Neural progenitor cell (in vitro differentiated cells): ENCODE results near the gene CD22. TPM values are rescaled to one million over a fixed set of nuclear protein-coding genes. Genes with fewer than 3 reads are reported as not detected.

Source experiments
- DNase-seq: peaks from one replicate; pipeline ENCODE4 v3.0.0-alpha.2; 2016; ENCODE audit warnings: low spot score
- H2AFZ ChIP-seq: fragments of 200-600 bp; sonication (generic); replicated peaks from 2 replicates; pipeline ENCODE4 v1.6.1; 2016; ENCODE audit warnings: antibody characterized with exemption
- H3F3A ChIP-seq: fragments of 200-600 bp; sonication (generic); 2 replicates; pipeline ENCODE4 v1.6.1; 2016; ENCODE audit warnings: antibody characterized with exemption, low read depth
- H3K27ac ChIP-seq: fragments of 200-600 bp; sonication (generic); 2 replicates; pipeline ENCODE4 v1.5.1; 2016; ENCODE audit warnings: mild to moderate bottlenecking
- H3K27me3 ChIP-seq: fragments of 200-600 bp; sonication (generic); 2 replicates; pipeline ENCODE4 v1.6.1; 2016; ENCODE audit warnings: mild to moderate bottlenecking, moderate library complexity
- H3K36me3 ChIP-seq: fragments of 200-600 bp; sonication (generic); 2 replicates; pipeline ENCODE4 v1.5.1; 2016
- H3K4me1 ChIP-seq: fragments of 200-600 bp; sonication (generic); 2 replicates; pipeline ENCODE4 v1.6.1; 2016; ENCODE audit warnings: mixed run types
- H3K4me2 ChIP-seq: fragments of 200-600 bp; sonication (generic); 2 replicates; pipeline ENCODE4 v1.6.1; 2016
- H3K4me3 ChIP-seq: fragments of 200-600 bp; sonication (generic); 2 replicates; pipeline ENCODE4 v1.5.1; 2016
- H3K79me2 ChIP-seq: fragments of 200-600 bp; sonication (generic); 2 replicates; pipeline ENCODE4 v1.6.1; 2016; ENCODE audit warnings: low read depth
- H3K9ac ChIP-seq: fragments of 200-600 bp; sonication (generic); 2 replicates; pipeline ENCODE4 v1.6.1; 2016
- H3K9me3 ChIP-seq: fragments of 200-600 bp; sonication (generic); 2 replicates; pipeline ENCODE4 v1.5.1; 2016; ENCODE audit warnings: low read depth
- H4K20me1 ChIP-seq: fragments of 200-600 bp; sonication (generic); 2 replicates; pipeline ENCODE4 v1.6.1; 2016; ENCODE audit warnings: low read depth
- H3K27ac Mint-ChIP-seq: 3 replicates; pipeline ENCODE4 v1.8.0; 2021; ENCODE audit warnings: mixed read lengths
- H3K27me3 Mint-ChIP-seq: 2 replicates; pipeline ENCODE4 v1.8.0; 2022; ENCODE audit warnings: low read depth, mild to moderate bottlenecking, inconsistent platforms, moderate library complexity, mixed read lengths; ENCODE audit not compliant: insufficient read depth
- H3K36me3 Mint-ChIP-seq: 3 replicates; pipeline ENCODE4 v1.8.0; 2021; ENCODE audit warnings: mixed read lengths
- H3K4me1 Mint-ChIP-seq: 3 replicates; pipeline ENCODE4 v1.8.0; 2021; ENCODE audit warnings: mixed read lengths
- H3K4me3 Mint-ChIP-seq: 3 replicates; pipeline ENCODE4 v1.8.0; 2021; ENCODE audit warnings: mild to moderate bottlenecking, moderate library complexity, mixed read lengths
- H3K9me3 Mint-ChIP-seq: 3 replicates; pipeline ENCODE4 v1.8.0; 2020; ENCODE audit warnings: mixed read lengths
- CTCF ChIP-seq: fragments of 200-600 bp; sonication (generic); IDR thresholded peaks from 2 replicates; pipeline ENCODE4 v1.5.1; 2017; ENCODE audit warnings: antibody characterized with exemption, mild to moderate bottlenecking
- EZH2 ChIP-seq: fragments of 200-600 bp; sonication (generic); IDR thresholded peaks from 2 replicates; pipeline ENCODE4 v1.6.1; 2017; ENCODE audit warnings: antibody characterized with exemption, mild to moderate bottlenecking, moderate library complexity
- EZH2phosphoT487 ChIP-seq: fragments of 200-600 bp; sonication (generic); IDR thresholded peaks from 2 replicates; pipeline ENCODE4 v1.6.1; 2017; ENCODE audit warnings: antibody characterized with exemption
- total RNA-seq: library from RNA; depleted of rRNA; stranded (reverse); fragments of >200 nt; gene quantifications from 2 replicates; pipeline ENCODE4 v1.2.3, GENCODE V29; 2015; ENCODE audit warnings: low replicate concordance

CD22 gene
- total RNA-seq, 1 donor from 2014 or later, result not detected

DNA sequence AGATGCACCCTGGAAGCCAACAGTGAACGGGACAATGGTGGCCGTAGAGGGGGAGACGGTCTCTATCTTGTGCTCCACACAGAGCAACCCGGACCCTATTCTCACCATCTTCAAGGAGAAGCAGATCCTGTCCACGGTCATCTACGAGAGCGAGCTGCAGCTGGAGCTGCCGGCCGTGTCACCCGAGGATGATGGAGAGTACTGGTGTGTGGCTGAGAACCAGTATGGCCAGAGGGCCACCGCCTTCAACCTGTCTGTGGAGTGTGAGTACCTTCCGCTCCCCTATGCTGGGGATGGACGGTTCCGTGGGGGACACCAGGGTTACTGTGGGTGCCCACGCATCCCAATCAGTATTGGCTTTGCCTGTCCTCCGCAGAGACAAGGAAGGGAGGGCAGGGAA lies 26.5 kb upstream of the CD22 start:
- no peak overlapping the region for H2AFZ ChIP-seq
- no peak overlapping the region for H3K4me2 ChIP-seq
- TF ChIP-seq EZH2, result no peak
- no peak for TF ChIP-seq EZH2phosphoT487
- no peaks in the 10 kb centered on the region for H4K20me1 ChIP-seq
- peaks cover 13% of the 10 kb centered on the region for H3F3A ChIP-seq
- no peak for DNase-seq
- no peak overlapping the region for H3K27ac ChIP-seq
- H3K27me3 Mint-ChIP-seq, result peaks cover 8% of the 10 kb centered on the region
- no peaks in the 10 kb centered on the region for H3K9me3 ChIP-seq
- H3K4me3 Mint-ChIP-seq, result no peak overlapping the region
- peaks cover 6% of the 10 kb centered on the region for H3K4me1 Mint-ChIP-seq
- H3K9ac ChIP-seq, result no peak overlapping the region
- H3K4me3 ChIP-seq, result no peak overlapping the region
- no peaks in the 10 kb centered on the region for H3K79me2 ChIP-seq
- no peaks in the 10 kb centered on the region for H3K27me3 ChIP-seq
- no peak overlapping the region for H3K27ac Mint-ChIP-seq
- no peaks in the 10 kb centered on the region for H3K36me3 ChIP-seq
- no peaks in the 10 kb centered on the region for H3K4me1 ChIP-seq
- H3K9me3 Mint-ChIP-seq, result no peaks in the 10 kb centered on the region
- no peaks in the 10 kb centered on the region for H3K36me3 Mint-ChIP-seq

- Histone ChIP-seq H3K9ac (no peak overlapping the region), H3K27me3 (no peaks in the 10 kb centered on the region), H3K79me2 (no peaks in the 10 kb centered on the region), H3K4me2 (no peak overlapping the region), H2AFZ (no peak overlapping the region), H4K20me1 (no peaks in the 10 kb centered on the region), H3K27ac (no peak overlapping the region), H3K4me3 (no peak overlapping the region), H3K4me1 (no peaks in the 10 kb centered on the region), H3K9me3 (no peaks in the 10 kb centered on the region), H3F3A (peaks cover 3% of the 10 kb centered on the region), H3K36me3 (no peaks in the 10 kb centered on the region)
- no peak for TF ChIP-seq CTCF
- TF ChIP-seq EZH2, result no peak
- TF ChIP-seq EZH2phosphoT487, result no peak
- Mint-ChIP-seq H3K9me3 (no peaks in the 10 kb centered on the region), H3K36me3 (no peaks in the 10 kb centered on the region), H3K27ac (no peak overlapping the region), H3K27me3 (peaks cover 13% of the 10 kb centered on the region), H3K4me3 (no peak overlapping the region), H3K4me1 (peaks cover 6% of the 10 kb centered on the region)
- DNase-seq, result no peak
Observed at GRCh38 chr19:35303357-35303915, 25.6 kb upstream of the CD22 start.

GRCh38 chr19:35304036-35304435 lies 25.0 kb upstream of the CD22 start:
- Mint-ChIP-seq H3K9me3 (no peaks in the 10 kb centered on the region), H3K36me3 (no peaks in the 10 kb centered on the region), H3K4me1 (peaks cover 10% of the 10 kb centered on the region), H3K4me3 (no peak overlapping the region), H3K27ac (peak overlapping the region; percentile 25), H3K27me3 (peaks cover 17% of the 10 kb centered on the region)
- H3F3A ChIP-seq, result no peaks in the 10 kb centered on the region
- DNase-seq, result no peak
- H3K4me2 ChIP-seq, result no peak overlapping the region
- no peaks in the 10 kb centered on the region for H3K36me3 ChIP-seq
- no peak overlapping the region for H3K27ac ChIP-seq
- H3K4me3 ChIP-seq, result no peak overlapping the region
- no peaks in the 10 kb centered on the region for H3K4me1 ChIP-seq
- H3K27me3 ChIP-seq, result no peaks in the 10 kb centered on the region
- TF ChIP-seq EZH2, result no peak
- no peak for TF ChIP-seq CTCF
- TF ChIP-seq EZH2phosphoT487, result no peak
- H4K20me1 ChIP-seq, result no peaks in the 10 kb centered on the region
- no peaks in the 10 kb centered on the region for H3K79me2 ChIP-seq
- H3K9ac ChIP-seq, result no peak overlapping the region
- H2AFZ ChIP-seq, result no peak overlapping the region
- H3K9me3 ChIP-seq, result no peaks in the 10 kb centered on the region

GRCh38 chr19:35305181-35305580 lies 23.8 kb upstream of the CD22 start:
- Histone ChIP-seq H3F3A (no peaks in the 10 kb centered on the region), H3K27me3 (no peaks in the 10 kb centered on the region), H2AFZ (no peak overlapping the region), H3K27ac (no peak overlapping the region), H3K4me3 (no peak overlapping the region), H3K4me2 (no peak overlapping the region), H3K9me3 (no peaks in the 10 kb centered on the region), H3K9ac (no peak overlapping the region), H3K79me2 (no peaks in the 10 kb centered on the region), H3K4me1 (no peaks in the 10 kb centered on the region), H3K36me3 (no peaks in the 10 kb centered on the region), H4K20me1 (no peaks in the 10 kb centered on the region)
- no peak for TF ChIP-seq EZH2
- TF ChIP-seq CTCF, result no peak
- TF ChIP-seq EZH2phosphoT487, result no peak
- H3K27ac Mint-ChIP-seq, result no peak overlapping the region
- H3K4me3 Mint-ChIP-seq, result no peak overlapping the region
- H3K27me3 Mint-ChIP-seq, result peaks cover 18% of the 10 kb centered on the region
- no peak for DNase-seq
- H3K9me3 Mint-ChIP-seq, result no peaks in the 10 kb centered on the region
- no peaks in the 10 kb centered on the region for H3K36me3 Mint-ChIP-seq
- peaks cover 14% of the 10 kb centered on the region for H3K4me1 Mint-ChIP-seq
